ENCODE measurements around the gene MCM9.
A peak's percentile ranks its signal among the peaks of the same experiment; 100 is the strongest.
"Not testable (repeated sequence)": the region's sequence is repeated elsewhere in the genome, so short reads cannot be mapped to it uniquely, and the experiment has no call there.

MCM9 gene

DNA sequence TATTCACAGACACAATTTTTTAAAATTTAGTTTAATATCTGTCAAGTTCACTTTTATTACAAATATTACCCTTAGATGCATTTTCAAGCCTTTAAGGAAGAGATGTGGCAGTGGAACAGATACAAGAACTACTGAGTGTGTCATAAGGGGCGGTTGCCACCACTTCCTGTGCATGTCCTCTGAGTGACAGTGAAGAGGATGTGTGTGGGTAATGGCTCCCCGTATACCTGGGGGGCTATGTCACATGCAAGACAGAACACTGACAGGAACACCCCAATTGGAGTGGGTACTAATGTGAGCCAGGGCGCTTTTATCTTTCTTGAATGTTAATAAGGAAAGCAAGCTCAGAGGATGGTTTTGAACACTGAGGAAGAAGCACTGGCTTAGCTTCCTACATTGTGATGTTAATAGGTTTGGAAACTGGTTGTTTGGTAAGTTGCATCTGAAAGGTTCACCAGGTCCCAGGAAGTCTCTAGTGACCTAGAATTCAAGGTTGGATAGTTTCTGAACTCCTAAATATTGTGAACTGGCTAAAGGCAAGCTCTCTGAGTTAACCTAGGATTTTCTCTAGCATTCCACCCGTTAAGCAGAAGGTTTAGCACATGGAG is 124.4 kb downstream of the MCM9 start:
- Histone ChIP-seq H3K36me3 (ENCODE audit: insufficient read depth, low read length) (no peaks in the 10 kb centered on the region), H3K27ac (ENCODE audit: low read depth, low read length) (no peak overlapping the region), H3K9me3 (ENCODE audit: low read length) (no peaks in the 10 kb centered on the region), H3K27me3 (ENCODE audit: control insufficient read depth in 1 of 2, insufficient read depth in 2 of 2, low read length in 2 of 2) (no peaks in the 10 kb centered on the region), H3K4me3 (ENCODE audit: low read depth in 1 of 2, low read length in 2 of 2) (no peak overlapping the region), H3K9ac (ENCODE audit: low read length) (no peak overlapping the region), H3K4me1 (ENCODE audit: insufficient read depth, low read length) (no peaks in the 10 kb centered on the region)

DNA sequence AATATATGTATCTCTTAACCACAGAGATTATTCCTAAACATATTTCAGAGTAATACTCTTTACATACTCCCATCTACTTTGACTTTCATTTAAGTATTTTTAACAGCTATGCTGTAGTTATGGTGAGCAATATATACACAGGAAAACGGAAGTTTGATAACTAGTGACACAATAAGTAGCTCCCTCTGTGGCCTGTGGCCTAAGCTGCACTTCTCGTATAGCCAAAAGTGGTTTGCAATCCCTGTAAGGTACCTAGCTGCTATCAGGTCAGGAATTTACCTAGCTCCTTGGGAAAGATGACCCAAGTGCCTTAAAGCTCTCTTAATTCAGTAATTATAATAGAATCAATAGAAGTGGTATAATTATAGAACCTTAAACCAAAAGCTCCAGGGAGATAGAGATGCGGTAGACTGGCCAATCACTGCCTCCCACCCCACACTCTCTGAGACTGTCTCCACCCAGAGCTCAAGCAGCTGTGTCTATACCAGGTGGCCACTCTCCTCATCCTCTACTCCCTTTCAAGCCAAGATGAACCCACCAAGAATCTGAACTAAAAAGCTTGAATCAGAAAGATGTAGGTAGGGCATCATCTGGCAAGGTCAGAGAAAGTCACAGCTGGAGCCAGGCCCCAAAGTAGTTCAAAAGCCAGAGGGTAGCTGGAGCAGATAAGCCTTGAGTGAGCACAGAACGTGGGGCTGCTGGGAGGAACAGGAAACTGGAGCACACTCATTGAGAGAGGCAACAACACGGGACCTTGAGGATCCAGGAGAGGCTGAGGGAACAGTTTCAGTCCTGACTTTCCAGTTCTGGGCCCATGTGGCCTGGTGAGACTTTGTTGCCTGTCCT is 125.9 kb downstream of the MCM9 start:
- H3K27ac ChIP-seq (ENCODE audit: low read depth, low read length) = no peak overlapping the region

DNA sequence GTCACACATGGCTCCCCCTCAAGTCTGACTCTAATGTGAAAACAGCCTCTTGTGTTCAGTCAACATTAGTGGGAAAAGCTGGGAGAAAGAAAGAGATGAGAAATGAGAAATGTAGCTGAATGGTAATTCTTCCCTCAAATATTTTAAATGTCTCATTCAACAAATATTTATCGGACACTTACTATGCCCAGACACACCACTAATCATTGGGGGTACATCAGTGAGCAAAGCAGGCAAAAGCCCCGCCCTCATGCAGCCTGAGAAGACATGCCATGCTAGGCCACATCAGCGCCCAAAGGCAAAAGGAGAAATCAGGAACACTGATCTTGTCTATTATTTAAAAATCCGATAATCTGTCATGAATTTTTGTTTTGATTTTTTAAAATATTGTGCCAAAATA is 130.9 kb downstream of the MCM9 start:
- Histone ChIP-seq H3K9ac (ENCODE audit: low read length) (no peak overlapping the region), H3K4me1 (ENCODE audit: insufficient read depth, low read length) (peaks cover 8% of the 10 kb centered on the region), H3K36me3 (ENCODE audit: insufficient read depth, low read length) (no peaks in the 10 kb centered on the region), H3K27me3 (ENCODE audit: control insufficient read depth in 1 of 2, insufficient read depth in 2 of 2, low read length in 2 of 2) (no peaks in the 10 kb centered on the region), H3K9me3 (ENCODE audit: low read length) (no peaks in the 10 kb centered on the region), H3K27ac (ENCODE audit: low read depth, low read length) (no peak overlapping the region), H3K4me3 (ENCODE audit: low read depth in 1 of 2, low read length in 2 of 2) (no peak overlapping the region)

More for the DNA sequence above, 125.9 kb downstream of the MCM9 start:
- Histone ChIP-seq H3K36me3 (ENCODE audit: insufficient read depth, low read length) (no peaks in the 10 kb centered on the region), H3K9me3 (ENCODE audit: low read length) (no peaks in the 10 kb centered on the region), H3K9ac (ENCODE audit: low read length) (no peak overlapping the region), H3K4me3 (ENCODE audit: low read depth in 1 of 2, low read length in 2 of 2) (no peak overlapping the region), H3K27me3 (ENCODE audit: control insufficient read depth in 1 of 2, insufficient read depth in 2 of 2, low read length in 2 of 2) (no peaks in the 10 kb centered on the region), H3K4me1 (ENCODE audit: insufficient read depth, low read length) (no peaks in the 10 kb centered on the region)

DNA sequence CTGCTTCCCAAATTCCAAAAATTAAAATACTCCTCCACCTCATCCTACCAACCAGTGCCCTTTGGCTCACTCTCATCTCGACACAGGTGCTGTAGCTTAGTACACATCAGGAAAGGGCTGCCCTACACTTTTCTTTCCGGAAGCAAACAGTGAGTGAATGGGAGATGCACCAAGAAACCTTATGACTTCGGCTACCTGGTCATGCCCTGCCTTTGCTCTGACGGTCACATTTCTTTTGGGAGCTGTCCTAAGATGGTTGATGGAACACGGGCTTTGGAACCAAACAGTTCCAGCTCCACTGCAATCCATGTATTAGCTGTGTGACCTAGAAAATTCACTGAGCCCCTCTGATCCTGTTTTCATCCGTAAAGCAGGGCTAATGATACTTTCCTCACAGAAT is 133.7 kb downstream of the MCM9 start:
- Histone ChIP-seq H3K9me3 (ENCODE audit: low read length) (no peaks in the 10 kb centered on the region), H3K27me3 (ENCODE audit: control insufficient read depth in 1 of 2, insufficient read depth in 2 of 2, low read length in 2 of 2) (no peaks in the 10 kb centered on the region), H3K4me3 (ENCODE audit: low read depth in 1 of 2, low read length in 2 of 2) (no peak overlapping the region), H3K36me3 (ENCODE audit: insufficient read depth, low read length) (no peaks in the 10 kb centered on the region), H3K9ac (ENCODE audit: low read length) (no peak overlapping the region), H3K4me1 (ENCODE audit: insufficient read depth, low read length) (peaks cover 8% of the 10 kb centered on the region), H3K27ac (ENCODE audit: low read depth, low read length) (no peak overlapping the region)

DNA sequence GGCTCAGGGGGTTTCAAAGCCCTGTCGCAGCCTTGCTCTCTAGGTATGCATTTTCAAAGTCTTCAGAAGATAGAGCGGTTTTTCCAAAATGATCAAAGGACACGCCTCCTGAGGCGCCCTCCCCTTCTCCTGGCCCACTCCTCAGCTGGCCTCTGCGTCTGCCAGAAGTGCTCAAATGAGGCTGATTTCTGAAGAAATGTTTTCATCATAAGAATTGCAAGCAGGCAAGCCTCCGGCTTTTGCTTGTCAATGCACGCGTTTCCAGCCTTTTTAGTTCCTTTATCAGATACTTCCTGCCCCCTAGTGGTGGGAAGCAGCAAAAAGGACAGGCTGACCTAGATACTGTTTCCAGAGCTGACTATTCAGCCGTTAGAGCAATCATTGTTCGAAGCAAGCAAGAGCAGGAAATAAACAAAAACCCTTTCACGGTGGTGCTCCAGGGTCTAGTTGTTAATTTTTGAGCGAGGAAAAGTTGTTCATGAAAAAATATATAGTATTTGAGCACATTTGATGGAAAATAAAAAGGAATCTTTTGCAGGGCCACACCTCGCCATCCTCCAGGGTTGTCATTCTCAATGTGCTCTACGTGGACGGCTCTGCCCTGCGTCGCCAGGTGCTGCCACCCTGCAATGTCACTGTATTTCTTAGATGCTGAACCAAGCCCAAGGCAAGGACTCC is 134.4 kb downstream of the MCM9 start:
- peak overlapping the region in 1 of 2 donors; percentile 25 for H3K4me3 ChIP-seq (ENCODE audit: low read depth in 1 of 2, low read length in 2 of 2)
- H3K9ac ChIP-seq (ENCODE audit: low read length) = no peak overlapping the region
- H3K4me1 ChIP-seq (ENCODE audit: insufficient read depth, low read length) = peaks cover 8% of the 10 kb centered on the region

DNA sequence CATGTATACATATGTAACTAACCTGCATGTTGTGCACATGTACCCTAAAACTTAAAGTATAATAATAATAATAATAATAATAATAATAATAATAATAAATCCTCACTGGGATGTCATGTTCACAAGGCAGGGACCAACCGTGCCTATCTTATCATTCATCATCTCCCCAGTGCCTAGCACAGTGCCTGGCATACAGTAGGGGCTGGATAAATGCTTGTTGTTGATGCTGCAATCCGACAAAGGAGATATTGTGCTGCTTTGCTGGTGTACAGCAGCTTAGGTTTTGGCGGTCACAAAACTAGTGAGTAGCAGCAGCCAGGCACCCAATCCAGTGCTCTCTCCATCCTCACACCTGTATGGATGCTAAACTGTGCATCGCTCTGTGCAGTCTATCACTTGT is 135.1 kb downstream of the MCM9 start:
- Histone ChIP-seq H3K36me3 (ENCODE audit: insufficient read depth, low read length) (no peaks in the 10 kb centered on the region), H3K27ac (ENCODE audit: low read depth, low read length) (no peak overlapping the region), H3K4me1 (ENCODE audit: insufficient read depth, low read length) (peaks cover 8% of the 10 kb centered on the region), H3K4me3 (ENCODE audit: low read depth in 1 of 2, low read length in 2 of 2) (no peak overlapping the region), H3K9ac (ENCODE audit: low read length) (no peak overlapping the region), H3K9me3 (ENCODE audit: low read length) (no peaks in the 10 kb centered on the region), H3K27me3 (ENCODE audit: control insufficient read depth in 1 of 2, insufficient read depth in 2 of 2, low read length in 2 of 2) (no peaks in the 10 kb centered on the region)

More for the DNA sequence above, 134.4 kb downstream of the MCM9 start:
- Histone ChIP-seq H3K27ac (ENCODE audit: low read depth, low read length) (no peak overlapping the region), H3K9me3 (ENCODE audit: low read length) (no peaks in the 10 kb centered on the region), H3K36me3 (ENCODE audit: insufficient read depth, low read length) (no peaks in the 10 kb centered on the region), H3K27me3 (ENCODE audit: control insufficient read depth in 1 of 2, insufficient read depth in 2 of 2, low read length in 2 of 2) (no peaks in the 10 kb centered on the region)

DNA sequence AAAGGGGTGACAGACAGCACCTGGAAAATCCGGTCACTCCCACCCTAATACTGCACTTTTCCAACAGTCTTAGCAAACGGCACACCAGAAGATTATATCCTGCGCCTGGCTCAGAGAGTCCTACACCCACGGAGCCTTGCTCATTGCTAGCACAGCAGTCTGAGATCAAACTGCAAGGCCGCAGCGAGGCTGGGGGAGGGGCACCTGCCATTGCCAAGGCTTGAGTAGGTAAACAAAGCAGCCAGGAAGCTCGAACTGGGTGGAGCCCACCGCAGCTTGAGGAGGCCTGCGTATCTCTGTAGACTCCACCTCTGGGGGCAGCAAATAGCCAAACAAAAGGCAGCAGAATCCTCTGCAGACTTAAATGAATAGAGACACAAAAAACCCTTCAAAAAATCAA is 138.4 kb downstream of the MCM9 start:
- H3K4me1 ChIP-seq (ENCODE audit: insufficient read depth, low read length); H3K9me3 ChIP-seq (ENCODE audit: low read length); H3K9ac ChIP-seq (ENCODE audit: low read length); H3K27me3 ChIP-seq (ENCODE audit: control insufficient read depth in 1 of 2, insufficient read depth in 2 of 2, low read length in 2 of 2); H3K4me3 ChIP-seq (ENCODE audit: low read depth in 1 of 2, low read length in 2 of 2); H3K36me3 ChIP-seq (ENCODE audit: insufficient read depth, low read length); H3K27ac ChIP-seq (ENCODE audit: low read depth, low read length): not testable (repeated sequence)

DNA sequence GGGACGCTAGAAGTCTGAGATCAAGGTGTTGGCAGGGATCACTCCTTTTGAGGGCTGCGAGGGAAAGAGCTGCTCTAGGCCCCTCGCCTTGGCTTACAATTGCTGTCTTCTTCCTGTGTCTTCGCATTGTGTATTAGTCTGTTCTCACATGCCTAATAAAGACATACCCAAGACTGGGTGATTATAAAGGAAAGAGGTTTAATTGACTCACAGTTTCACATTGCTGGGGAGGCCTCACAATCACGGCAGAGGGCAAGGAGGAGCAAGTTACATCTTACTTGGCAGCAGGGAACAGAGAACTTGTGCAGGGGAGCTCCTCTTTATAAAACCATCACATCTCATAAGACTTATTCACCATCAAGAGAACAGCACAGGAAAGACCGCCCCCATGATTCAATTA is 143.5 kb downstream of the MCM9 start:
- Histone ChIP-seq H3K9me3 (ENCODE audit: low read length) (no peaks in the 10 kb centered on the region), H3K36me3 (ENCODE audit: insufficient read depth, low read length) (no peaks in the 10 kb centered on the region), H3K4me1 (ENCODE audit: insufficient read depth, low read length) (no peaks in the 10 kb centered on the region), H3K4me3 (ENCODE audit: low read depth in 1 of 2, low read length in 2 of 2) (no peak overlapping the region), H3K9ac (ENCODE audit: low read length) (no peak overlapping the region), H3K27me3 (ENCODE audit: control insufficient read depth in 1 of 2, insufficient read depth in 2 of 2, low read length in 2 of 2) (no peaks in the 10 kb centered on the region), H3K27ac (ENCODE audit: low read depth, low read length) (no peak overlapping the region)

DNA sequence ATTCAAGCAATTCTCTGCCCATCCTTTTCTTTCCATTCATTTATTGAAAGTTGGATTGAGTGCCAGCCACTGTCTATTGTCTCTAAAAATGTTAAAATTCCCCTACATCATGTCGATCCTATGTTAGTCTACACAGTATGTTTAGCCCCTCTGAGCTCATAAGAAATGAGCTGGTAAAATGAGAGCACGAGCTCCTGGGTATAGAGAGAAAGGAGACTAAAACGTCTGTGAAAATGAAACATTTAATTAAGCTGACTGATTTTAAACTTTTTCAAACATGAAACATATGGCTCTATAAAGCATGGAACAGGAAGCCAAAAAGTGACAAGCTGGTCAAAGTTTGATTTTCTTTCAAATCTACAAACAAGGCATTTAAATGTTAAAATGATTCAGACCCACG is 145.0 kb downstream of the MCM9 start:
- Histone ChIP-seq H3K4me3 (ENCODE audit: low read depth in 1 of 2, low read length in 2 of 2) (no peak overlapping the region), H3K27ac (ENCODE audit: low read depth, low read length) (no peak overlapping the region), H3K27me3 (ENCODE audit: control insufficient read depth in 1 of 2, insufficient read depth in 2 of 2, low read length in 2 of 2) (no peaks in the 10 kb centered on the region), H3K9me3 (ENCODE audit: low read length) (no peaks in the 10 kb centered on the region), H3K9ac (ENCODE audit: low read length) (no peak overlapping the region), H3K4me1 (ENCODE audit: insufficient read depth, low read length) (peaks cover 2% of the 10 kb centered on the region), H3K36me3 (ENCODE audit: insufficient read depth, low read length) (no peaks in the 10 kb centered on the region)

DNA sequence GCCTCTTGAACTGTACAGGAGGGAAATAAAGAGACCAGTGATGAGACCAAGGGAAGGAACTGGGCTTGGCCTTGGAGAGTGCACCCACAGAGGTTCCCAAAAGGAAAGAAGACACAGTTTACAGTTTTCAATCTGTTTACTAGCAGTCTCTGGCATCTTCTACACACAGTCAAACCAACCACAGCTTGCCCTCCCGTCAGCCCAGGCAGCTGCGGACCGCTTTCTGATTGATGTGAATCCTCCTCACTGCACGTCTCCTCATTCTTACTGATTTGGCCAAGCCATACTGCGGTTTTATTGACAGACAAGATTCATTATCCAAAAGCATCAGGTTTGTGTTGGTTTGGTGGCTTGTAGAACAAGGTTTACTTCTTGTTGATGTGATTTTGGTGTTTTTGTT is 145.5 kb downstream of the MCM9 start:
- Histone ChIP-seq H3K4me1 (ENCODE audit: insufficient read depth, low read length) (peaks cover 7% of the 10 kb centered on the region), H3K9ac (ENCODE audit: low read length) (no peak overlapping the region), H3K36me3 (ENCODE audit: insufficient read depth, low read length) (no peaks in the 10 kb centered on the region), H3K27ac (ENCODE audit: low read depth, low read length) (no peak overlapping the region), H3K9me3 (ENCODE audit: low read length) (no peaks in the 10 kb centered on the region), H3K4me3 (ENCODE audit: low read depth in 1 of 2, low read length in 2 of 2) (no peak overlapping the region), H3K27me3 (ENCODE audit: control insufficient read depth in 1 of 2, insufficient read depth in 2 of 2, low read length in 2 of 2) (no peaks in the 10 kb centered on the region)

DNA sequence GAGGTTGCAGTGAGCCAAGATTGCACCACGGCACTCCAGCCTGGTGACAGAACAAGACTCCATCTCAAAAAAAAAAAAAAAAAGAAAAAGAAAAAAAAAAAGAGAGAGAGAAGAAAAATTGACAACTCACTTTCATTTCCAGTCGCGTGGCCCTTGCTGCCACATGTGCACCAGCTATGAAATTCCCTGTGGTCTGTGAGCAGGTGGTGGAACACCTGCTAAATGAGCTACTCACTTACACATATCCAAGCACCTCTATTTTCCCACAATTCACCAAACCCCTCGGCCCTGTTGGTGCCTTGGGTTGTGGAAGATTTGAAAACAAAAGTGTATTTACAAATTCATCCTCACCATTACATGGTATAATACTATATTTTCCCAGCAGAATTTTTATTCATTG is 146.3 kb downstream of the MCM9 start:
- Histone ChIP-seq H3K4me3 (ENCODE audit: low read depth in 1 of 2, low read length in 2 of 2) (no peak overlapping the region), H3K9ac (ENCODE audit: low read length) (no peak overlapping the region), H3K4me1 (ENCODE audit: insufficient read depth, low read length) (peaks cover 14% of the 10 kb centered on the region), H3K36me3 (ENCODE audit: insufficient read depth, low read length) (no peaks in the 10 kb centered on the region), H3K9me3 (ENCODE audit: low read length) (no peaks in the 10 kb centered on the region), H3K27me3 (ENCODE audit: control insufficient read depth in 1 of 2, insufficient read depth in 2 of 2, low read length in 2 of 2) (no peaks in the 10 kb centered on the region), H3K27ac (ENCODE audit: low read depth, low read length) (no peak overlapping the region)

All from muscle layer of colon (tissue), 2 donors.